Caco-2 (cell line): ENCODE data around the gene RGS6. TPM values are rescaled to one million over a fixed set of nuclear protein-coding genes. Genes with fewer than 3 reads are reported as not detected.

Experiments
- BruUV-seq: library from RNA; stranded (reverse); fragments of 400-500 nt; replicated peaks from 2 replicates; lab custom pipeline; 2021; lab: Mats Ljungman, UMichigan
- CTCF ChIA-PET: fragments of 300-600 bp; sonication (Branson Sonifier 250); formaldehyde crosslinking; loops from one replicate; lab custom pipeline; 2022; ENCODE audit warnings: antibody characterized with exemption; lab: Charles Lee
- POLR2A ChIA-PET: fragments of 300-600 bp; sonication (Branson Sonifier 250); formaldehyde crosslinking; loops from one replicate; lab custom pipeline; 2022; ENCODE audit warnings: antibody characterized with exemption; lab: Charles Lee
- DNase-seq, 2 experiments: peaks; one replicate each; pipeline versions ENCODE4 v3.0.0 to v3.0.0-alpha.2; 2020 to 2022
- H3K27me3 ChIP-seq: replicated peaks from 2 replicates; pipeline ENCODE4 v1.6.0; 2011; ENCODE audit warnings: low read length; ENCODE audit not compliant: control insufficient read depth, insufficient read depth
- H3K36me3 ChIP-seq: 2 replicates; pipeline ENCODE4 v1.5.1; 2011; ENCODE audit warnings: low read length; ENCODE audit not compliant: control insufficient read depth, insufficient read depth
- H3K4me1 ChIP-seq: fragments of 250-450 bp; sonication (Bioruptor Pico); 2 replicates; pipeline ENCODE4 v1.5.1; 2020; ENCODE audit warnings: mild to moderate bottlenecking
- H3K4me3 ChIP-seq: 2 replicates; pipeline ENCODE4 v1.5.1; 2011; ENCODE audit warnings: low read depth, mild to moderate bottlenecking, control low read depth, low read length
- H3K9me3 ChIP-seq: fragments of 250-450 bp; sonication (Bioruptor Pico); 2 replicates; pipeline ENCODE4 v1.5.1; 2020; ENCODE audit warnings: mild to moderate bottlenecking, moderate library complexity
- H3K27ac Mint-ChIP-seq: one replicate; pipeline ENCODE4 v1.8.0; 2022; ENCODE audit warnings: mixed read lengths; ENCODE audit not compliant: unreplicated experiment
- H3K27me3 Mint-ChIP-seq: one replicate; pipeline ENCODE4 v1.8.0; 2022; ENCODE audit warnings: mixed read lengths; ENCODE audit not compliant: insufficient read depth, unreplicated experiment
- H3K36me3 Mint-ChIP-seq: one replicate; pipeline ENCODE4 v1.8.0; 2022; ENCODE audit warnings: mild to moderate bottlenecking, mixed read lengths; ENCODE audit not compliant: insufficient read depth, unreplicated experiment
- H3K4me1 Mint-ChIP-seq: one replicate; pipeline ENCODE4 v1.8.0; 2022; ENCODE audit warnings: low read depth, mixed read lengths; ENCODE audit not compliant: unreplicated experiment
- H3K4me3 Mint-ChIP-seq: one replicate; pipeline ENCODE4 v1.8.0; 2022; ENCODE audit warnings: mild to moderate bottlenecking, moderate library complexity, mixed read lengths; ENCODE audit not compliant: unreplicated experiment
- H3K9me3 Mint-ChIP-seq: one replicate; pipeline ENCODE4 v1.8.0; 2022; ENCODE audit warnings: mixed read lengths; ENCODE audit not compliant: unreplicated experiment
- intact Hi-C: fragments of 100-400 bp; cut with micrococcal nuclease; formaldehyde crosslinking; loops from one replicate; pipeline ENCODE4 v1.10.0; 2022; ENCODE audit not compliant: unreplicated experiment
- total RNA-seq: library from RNA; stranded (reverse); gene quantifications from 2 replicates; pipeline ENCODE4 v1.2.3, GENCODE V29; 2022
- TF ChIP-seq, protein P1 (sequence below), 2 experiments: fragments of 200-600 bp in 1 of 2; IDR thresholded peaks; 1 replicate in 1 of 2; 2 replicates in 1 of 2; pipeline versions ENCODE4 v1.5.1 to v1.8.0; 2011 to 2022; ENCODE audit warnings: antibody characterized with exemption in 1 of 2, control low read depth in 1 of 2, inconsistent platforms in 1 of 2, low read depth in 1 of 2, low read length in 1 of 2, mild to moderate bottlenecking in 1 of 2, moderate library complexity in 1 of 2; ENCODE audit not compliant: insufficient read depth in 1 of 2, severe bottlenecking in 1 of 2, unreplicated experiment in 1 of 2

Gene RGS6
- total RNA-seq, 1 experiment from 2014 or later: not detected

DNA sequence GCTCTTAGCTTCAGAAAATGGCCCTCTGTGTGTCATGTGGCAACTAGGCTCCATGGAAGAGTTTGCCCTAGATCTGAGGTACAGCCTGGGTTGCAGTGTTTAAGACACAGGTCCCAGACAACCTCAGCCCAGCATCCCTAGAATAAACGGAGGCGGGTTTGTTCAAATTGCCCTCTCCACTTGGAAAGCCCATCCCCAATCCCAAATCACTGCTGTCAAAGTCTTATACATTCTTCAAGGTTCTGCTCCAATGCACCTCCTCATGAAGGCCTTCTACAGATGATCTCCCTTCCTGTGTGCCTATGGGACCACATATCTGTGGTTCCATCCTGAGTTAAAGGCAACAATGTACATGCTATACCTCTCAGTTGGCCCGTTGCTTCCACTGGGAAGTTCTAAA lies 671.9 kb downstream of the RGS6 start:
- no peak overlapping the region for H3K4me3 Mint-ChIP-seq
- BruUV-seq: no TSS peak
- DNase-seq: no peak
- H3K36me3 Mint-ChIP-seq: no peaks in the 10 kb centered on the region
- H3K27me3 Mint-ChIP-seq: peaks cover 24% of the 10 kb centered on the region
- ChIA-PET POLR2A (no interaction called here), CTCF (no interaction called here)
- H3K4me1 Mint-ChIP-seq: no peaks in the 10 kb centered on the region
- H3K27ac Mint-ChIP-seq: no peak overlapping the region
- intact Hi-C loops: no loop called here
- TF ChIP-seq, protein P1, sequence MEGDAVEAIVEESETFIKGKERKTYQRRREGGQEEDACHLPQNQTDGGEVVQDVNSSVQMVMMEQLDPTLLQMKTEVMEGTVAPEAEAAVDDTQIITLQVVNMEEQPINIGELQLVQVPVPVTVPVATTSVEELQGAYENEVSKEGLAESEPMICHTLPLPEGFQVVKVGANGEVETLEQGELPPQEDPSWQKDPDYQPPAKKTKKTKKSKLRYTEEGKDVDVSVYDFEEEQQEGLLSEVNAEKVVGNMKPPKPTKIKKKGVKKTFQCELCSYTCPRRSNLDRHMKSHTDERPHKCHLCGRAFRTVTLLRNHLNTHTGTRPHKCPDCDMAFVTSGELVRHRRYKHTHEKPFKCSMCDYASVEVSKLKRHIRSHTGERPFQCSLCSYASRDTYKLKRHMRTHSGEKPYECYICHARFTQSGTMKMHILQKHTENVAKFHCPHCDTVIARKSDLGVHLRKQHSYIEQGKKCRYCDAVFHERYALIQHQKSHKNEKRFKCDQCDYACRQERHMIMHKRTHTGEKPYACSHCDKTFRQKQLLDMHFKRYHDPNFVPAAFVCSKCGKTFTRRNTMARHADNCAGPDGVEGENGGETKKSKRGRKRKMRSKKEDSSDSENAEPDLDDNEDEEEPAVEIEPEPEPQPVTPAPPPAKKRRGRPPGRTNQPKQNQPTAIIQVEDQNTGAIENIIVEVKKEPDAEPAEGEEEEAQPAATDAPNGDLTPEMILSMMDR (IDR thresholded peaks at IDR 0.05; ENCODE audit: insufficient read depth in 1 of 2, low read depth in 1 of 2, low read length in 1 of 2, severe bottlenecking in 1 of 2, unreplicated experiment in 1 of 2): no peak
- Histone ChIP-seq H3K4me1 (no peaks in the 10 kb centered on the region), H3K4me3 (no peak overlapping the region), H3K36me3 (no peaks in the 10 kb centered on the region), H3K9me3 (no peaks in the 10 kb centered on the region), H3K27me3 (no peaks in the 10 kb centered on the region; the same call in 1 of the 2 replicates)
- H3K9me3 Mint-ChIP-seq: no peaks in the 10 kb centered on the region

DNA sequence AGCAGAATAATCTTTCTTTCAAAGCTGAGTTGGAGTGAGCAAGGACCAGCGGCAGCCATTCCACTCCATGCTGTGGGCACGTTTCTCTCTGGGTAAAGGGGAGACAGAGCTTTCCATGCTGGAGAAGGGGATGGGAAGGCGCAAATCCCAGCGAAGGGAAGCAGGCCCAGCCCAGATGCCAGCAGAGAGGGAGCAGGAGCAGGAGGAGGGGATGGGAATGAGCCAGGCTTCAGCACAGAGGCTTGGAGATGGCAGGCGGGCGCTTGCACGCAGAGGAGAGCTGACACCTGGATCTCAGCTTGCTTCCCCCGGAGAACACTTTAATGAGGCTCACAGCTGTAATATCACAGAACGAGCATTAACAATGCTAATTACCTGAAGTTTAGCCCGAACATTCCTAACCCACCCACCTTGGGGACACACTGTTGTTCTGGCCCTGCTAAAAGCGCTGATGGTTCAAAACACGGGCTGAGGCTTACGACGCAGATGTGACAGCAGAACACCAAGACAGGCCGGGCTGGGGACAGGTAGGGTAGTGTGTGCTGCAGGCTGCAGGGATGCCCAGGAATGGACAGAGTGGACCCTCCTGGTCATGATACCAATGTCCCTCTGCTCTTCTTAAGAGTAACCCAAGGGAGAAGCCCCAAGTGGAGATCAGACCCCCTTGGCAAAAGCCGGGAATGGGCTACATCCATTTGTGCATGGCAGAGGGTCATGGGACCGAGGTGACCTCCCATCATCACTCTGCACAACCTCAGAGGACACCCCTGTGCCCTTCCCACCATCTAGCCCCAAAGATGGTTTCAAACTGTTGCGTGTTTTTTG lies 673.1 kb downstream of the RGS6 start:
- POLR2A ChIA-PET: no interaction called here
- CTCF ChIA-PET: no interaction called here
- Mint-ChIP-seq H3K9me3 (no peaks in the 10 kb centered on the region), H3K36me3 (no peaks in the 10 kb centered on the region), H3K4me3 (no peak overlapping the region), H3K27me3 (peaks cover 18% of the 10 kb centered on the region), H3K4me1 (no peaks in the 10 kb centered on the region), H3K27ac (no peak overlapping the region)
- no peaks in the 10 kb centered on the region for H3K36me3 ChIP-seq
- DNase-seq: no peak
- no peak overlapping the region for H3K4me3 ChIP-seq
- BruUV-seq: no TSS peak
- TF ChIP-seq, protein P1 (IDR thresholded peaks at IDR 0.05; ENCODE audit: insufficient read depth in 1 of 2, low read depth in 1 of 2, low read length in 1 of 2, severe bottlenecking in 1 of 2, unreplicated experiment in 1 of 2): no peak
- intact Hi-C loops: no loop called here
- no peaks in the 10 kb centered on the region for H3K4me1 ChIP-seq
- no peaks in the 10 kb centered on the region for H3K9me3 ChIP-seq
- peaks cover 2% of the 10 kb centered on the region; the same call in 1 of the 2 replicates for H3K27me3 ChIP-seq

DNA sequence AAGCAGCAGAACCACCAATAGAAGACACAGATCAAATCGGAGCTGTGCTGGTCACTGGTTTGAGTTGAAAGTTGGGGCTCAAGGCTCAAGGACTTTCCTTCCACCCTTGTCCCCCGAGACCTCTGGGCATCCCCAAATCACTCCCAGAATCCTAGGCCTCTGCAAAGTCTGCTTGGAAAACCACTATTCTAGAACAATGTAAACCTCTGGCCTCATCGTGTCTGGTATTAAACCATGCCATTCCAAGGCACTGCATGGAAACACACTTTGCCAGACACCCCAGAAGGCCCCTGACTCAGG lies 673.6 kb downstream of the RGS6 start:
- Histone ChIP-seq H3K27me3 (peaks cover 2% of the 10 kb centered on the region; the same call in 1 of the 2 replicates), H3K9me3 (no peaks in the 10 kb centered on the region), H3K36me3 (no peaks in the 10 kb centered on the region), H3K4me1 (no peaks in the 10 kb centered on the region), H3K4me3 (no peak overlapping the region)
- no peaks in the 10 kb centered on the region for H3K4me1 Mint-ChIP-seq
- H3K9me3 Mint-ChIP-seq: no peaks in the 10 kb centered on the region
- intact Hi-C loops: no loop called here
- peaks cover 15% of the 10 kb centered on the region for H3K27me3 Mint-ChIP-seq
- TF ChIP-seq, protein P1 (IDR thresholded peaks at IDR 0.05; ENCODE audit: insufficient read depth in 1 of 2, low read depth in 1 of 2, low read length in 1 of 2, severe bottlenecking in 1 of 2, unreplicated experiment in 1 of 2): no peak
- no peaks in the 10 kb centered on the region for H3K36me3 Mint-ChIP-seq
- no peak overlapping the region for H3K27ac Mint-ChIP-seq
- no TSS peak for BruUV-seq
- POLR2A ChIA-PET: no interaction called here
- H3K4me3 Mint-ChIP-seq: no peak overlapping the region
- no peak for DNase-seq
- CTCF ChIA-PET: no interaction called here
